ENCODE measurements around the gene SLC31A2. TPM values are rescaled to one million over a fixed set of nuclear protein-coding genes. Genes with fewer than 3 reads are reported as not detected.

SLC31A2 gene
- total and polyA plus RNA-seq, 9 donors = 2.1 to 4.3 (median 3.0) TPM

Other genes starting within 250 kb of the SLC31A2 start
- 4.6 TPM for gene ZNF883, start 138.8 kb upstream of the SLC31A2 start, total RNA-seq
- 1 to 10 TPM; 2.9 to 5.3 (median 3.7) TPM for gene ZNF883, start 138.8 kb upstream of the SLC31A2 start, polyA plus RNA-seq (ENCODE audit: insufficient read depth in 1 of 8, insufficient read length in 8 of 8, low replicate concordance in 1 of 8)
- gene ZFP37, start 94.3 kb upstream of the SLC31A2 start, total RNA-seq = 5.5 TPM
- gene ZFP37, start 94.3 kb upstream of the SLC31A2 start, polyA plus RNA-seq (ENCODE audit: insufficient read depth in 1 of 8, insufficient read length in 8 of 8, low replicate concordance in 1 of 8) = 1 to 10 TPM; 2.7 to 6.1 (median 4.4) TPM
- 16.8 TPM for gene FKBP15, start 70.3 kb downstream of the SLC31A2 start, total RNA-seq
- gene FKBP15, start 70.3 kb downstream of the SLC31A2 start, polyA plus RNA-seq (ENCODE audit: insufficient read depth in 1 of 8, insufficient read length in 8 of 8, low replicate concordance in 1 of 8) = 10 to 100 TPM; 16.9 to 24.2 (median 20.3) TPM
- 8.0 TPM for gene SLC31A1, start 70.5 kb downstream of the SLC31A2 start, total RNA-seq
- 10 to 100 TPM in 5 of 8 donors, 1 to 10 TPM in 3; 8.0 to 14.2 (median 10.2) TPM for gene SLC31A1, start 70.5 kb downstream of the SLC31A2 start, polyA plus RNA-seq (ENCODE audit: insufficient read depth in 1 of 8, insufficient read length in 8 of 8, low replicate concordance in 1 of 8)
- 33.2 TPM for gene CDC26, start 124.6 kb downstream of the SLC31A2 start, total RNA-seq
- gene CDC26, start 124.6 kb downstream of the SLC31A2 start, polyA plus RNA-seq (ENCODE audit: insufficient read depth in 1 of 8, insufficient read length in 8 of 8, low replicate concordance in 1 of 8) = 10 to 100 TPM; 19.7 to 27.8 (median 24.7) TPM
- gene PRPF4, start 124.7 kb downstream of the SLC31A2 start, total RNA-seq = 21.5 TPM
- 10 to 100 TPM; 16.5 to 25.2 (median 19.3) TPM for gene PRPF4, start 124.7 kb downstream of the SLC31A2 start, polyA plus RNA-seq (ENCODE audit: insufficient read depth in 1 of 8, insufficient read length in 8 of 8, low replicate concordance in 1 of 8)
- gene RNF183, start 152.4 kb downstream of the SLC31A2 start, total RNA-seq = 0.04 TPM
- gene RNF183, start 152.4 kb downstream of the SLC31A2 start, polyA plus RNA-seq (ENCODE audit: insufficient read depth in 1 of 8, insufficient read length in 8 of 8, low replicate concordance in 1 of 8) = under 1 TPM in 4 of 8 donors, not detected in 4; 0.08 to 0.35 (median 0.13) TPM
- gene WDR31, start 189.3 kb downstream of the SLC31A2 start, total RNA-seq = 1.2 TPM
- gene WDR31, start 189.3 kb downstream of the SLC31A2 start, polyA plus RNA-seq (ENCODE audit: insufficient read depth in 1 of 8, insufficient read length in 8 of 8, low replicate concordance in 1 of 8) = 1 to 10 TPM; 1.6 to 3.3 (median 2.5) TPM
- 0.22 TPM for gene BSPRY, start 198.5 kb downstream of the SLC31A2 start, total RNA-seq
- gene BSPRY, start 198.5 kb downstream of the SLC31A2 start, polyA plus RNA-seq (ENCODE audit: insufficient read depth in 1 of 8, insufficient read length in 8 of 8, low replicate concordance in 1 of 8) = under 1 TPM; 0.40 to 0.97 (median 0.56) TPM
- 5.5 TPM for gene HDHD3, start 226.0 kb downstream of the SLC31A2 start, total RNA-seq
- gene HDHD3, start 226.0 kb downstream of the SLC31A2 start, polyA plus RNA-seq (ENCODE audit: insufficient read depth in 1 of 8, insufficient read length in 8 of 8, low replicate concordance in 1 of 8) = 10 to 100 TPM in 1 of 8 donors, 1 to 10 TPM in 7; 4.1 to 11.3 (median 5.8) TPM

All from muscle of leg (tissue), 9 donors.